ENCODE measurements around the gene GNG2.
"Not testable (repeated sequence)": the region's sequence is repeated elsewhere in the genome, so short reads cannot be mapped to it uniquely, and the experiment has no call there.

Gene GNG2

GRCh38 chr14:51895375-51895774 lies 35.0 kb downstream of the GNG2 start:
- DNase-seq: no peak

- no peak for DNase-seq
Observed at GRCh38 chr14:51897791-51898355, 37.5 kb downstream of the GNG2 start.

- no peak for DNase-seq
Observed at GRCh38 chr14:51901475-51902024, 41.1 kb downstream of the GNG2 start.

GRCh38 chr14:51905656-51906121 lies 45.3 kb downstream of the GNG2 start:
- not testable (repeated sequence) for DNase-seq

- DNase-seq: no peak
Observed at GRCh38 chr14:51908086-51908485, 47.7 kb downstream of the GNG2 start.

- DNase-seq: no peak
Observed at GRCh38 chr14:51912112-51912786, 51.8 kb downstream of the GNG2 start.

GRCh38 chr14:51914310-51914709 lies 53.9 kb downstream of the GNG2 start:
- no peak for DNase-seq

- DNase-seq: no peak
Observed at GRCh38 chr14:51917193-51917592, 56.8 kb downstream of the GNG2 start.

GRCh38 chr14:51921026-51921425 lies 60.6 kb downstream of the GNG2 start:
- no peak for DNase-seq

- DNase-seq: no peak
Observed at GRCh38 chr14:51922624-51923023, 62.2 kb downstream of the GNG2 start.

GRCh38 chr14:51924600-51924999 lies 64.2 kb downstream of the GNG2 start:
- DNase-seq: no peak

GRCh38 chr14:51925980-51926379 lies 65.6 kb downstream of the GNG2 start:
- no peak for DNase-seq

- no peak for DNase-seq
Observed at GRCh38 chr14:51926449-51926848, 66.0 kb downstream of the GNG2 start.

- DNase-seq: no peak
Observed at GRCh38 chr14:51928568-51928967, 68.2 kb downstream of the GNG2 start.

- DNase-seq: no peak
Observed at GRCh38 chr14:51929166-51929565, 68.8 kb downstream of the GNG2 start.

GRCh38 chr14:51929910-51930682 lies 69.7 kb downstream of the GNG2 start:
- no peak for DNase-seq

GRCh38 chr14:51931308-51931707 lies 70.9 kb downstream of the GNG2 start:
- no peak for DNase-seq

- DNase-seq: no peak
Observed at GRCh38 chr14:51933191-51933590, 72.8 kb downstream of the GNG2 start.

GRCh38 chr14:51938137-51938536 lies 77.7 kb downstream of the GNG2 start:
- no peak for DNase-seq

- DNase-seq: no peak
Observed at GRCh38 chr14:51938821-51939220, 78.4 kb downstream of the GNG2 start.

GRCh38 chr14:51939226-51939625 lies 78.8 kb downstream of the GNG2 start:
- DNase-seq: no peak

- DNase-seq: no peak
Observed at GRCh38 chr14:51939755-51940301, 79.4 kb downstream of the GNG2 start.

GRCh38 chr14:51942971-51943370 lies 82.6 kb downstream of the GNG2 start:
- no peak for DNase-seq

Data from NCI-H1092 (cell line).